GM23338 (cell line): ENCODE measurements around the gene RAI14. TPM values are rescaled to one million over a fixed set of nuclear protein-coding genes. Genes with fewer than 3 reads are reported as not detected.

Experiments
- ATAC-seq: fragments of 200-7000 bp; cut with Tn5 transposase; 3 replicates; pipeline ENCODE4 v1.9.1; 2020
- DNase-seq: peaks from one replicate; pipeline ENCODE4 v3.0.0-alpha.2; 2015; ENCODE audit warnings: low spot score
- H2AFZ ChIP-seq: fragments of 200-600 bp; sonication (generic); 2 replicates; pipeline ENCODE4 v1.8.0; 2016; ENCODE audit warnings: antibody characterized with exemption, mild to moderate bottlenecking, moderate library complexity
- H3F3A ChIP-seq: fragments of 200-600 bp; sonication (generic); replicated peaks from 2 replicates; pipeline ENCODE4 v1.8.0; 2017; ENCODE audit warnings: antibody characterized with exemption, mixed run types, low read depth
- H3K27ac ChIP-seq: fragments of 200-600 bp; sonication (generic); 2 replicates; pipeline ENCODE4 v1.6.1; 2016; ENCODE audit warnings: low read depth
- H3K27me3 ChIP-seq: fragments of 200-600 bp; sonication (generic); 2 replicates; pipeline ENCODE4 v1.8.0; 2016; ENCODE audit warnings: mild to moderate bottlenecking, mixed run types, moderate library complexity; ENCODE audit not compliant: insufficient read depth
- H3K36me3 ChIP-seq: fragments of 200-600 bp; sonication (generic); 2 replicates; pipeline ENCODE4 v1.8.0; 2016; ENCODE audit warnings: mild to moderate bottlenecking; ENCODE audit not compliant: insufficient read depth
- H3K4me1 ChIP-seq: fragments of 200-600 bp; sonication (generic); 2 replicates; pipeline ENCODE4 v1.8.0; 2016; ENCODE audit warnings: mild to moderate bottlenecking, moderate library complexity; ENCODE audit not compliant: insufficient read depth
- H3K4me2 ChIP-seq: fragments of 200-600 bp; sonication (generic); 2 replicates; pipeline ENCODE4 v1.7.1; 2017; ENCODE audit warnings: mixed run types
- H3K4me3 ChIP-seq: fragments of 200-600 bp; sonication (generic); 2 replicates; pipeline ENCODE4 v1.6.1; 2016; ENCODE audit warnings: mixed run types
- H3K79me2 ChIP-seq: fragments of 200-600 bp; sonication (generic); replicated peaks from 2 replicates; pipeline ENCODE4 v1.8.0; 2017; ENCODE audit warnings: mild to moderate bottlenecking; ENCODE audit not compliant: insufficient read depth
- H3K9me2 ChIP-seq: fragments of 200-600 bp; sonication (generic); 2 replicates; pipeline ENCODE4 v1.8.0; 2017; ENCODE audit not compliant: insufficient read depth
- H4K20me1 ChIP-seq: fragments of 200-600 bp; sonication (generic); replicated peaks from 2 replicates; pipeline ENCODE4 v1.8.0; 2017; ENCODE audit warnings: mild to moderate bottlenecking; ENCODE audit not compliant: insufficient read depth
- H3K27ac Mint-ChIP-seq: 2 replicates; pipeline ENCODE4 v1.8.0; 2020; ENCODE audit warnings: inconsistent platforms, mild to moderate bottlenecking, moderate library complexity, mixed read lengths
- H3K27me3 Mint-ChIP-seq: 3 replicates; pipeline ENCODE4 v1.8.0; 2022; ENCODE audit warnings: low read depth, mild to moderate bottlenecking, moderate library complexity, mixed read lengths, inconsistent platforms; ENCODE audit not compliant: insufficient read depth, poor library complexity
- H3K36me3 Mint-ChIP-seq: 3 replicates; pipeline ENCODE4 v1.8.0; 2021; ENCODE audit warnings: low read depth, mild to moderate bottlenecking, inconsistent platforms, moderate library complexity, mixed read lengths
- H3K4me1 Mint-ChIP-seq: 3 replicates; pipeline ENCODE4 v1.8.0; 2020; ENCODE audit warnings: mild to moderate bottlenecking, inconsistent platforms, mixed read lengths
- H3K4me3 Mint-ChIP-seq: 3 replicates; pipeline ENCODE4 v1.8.0; 2021; ENCODE audit warnings: moderate library complexity, mild to moderate bottlenecking, inconsistent platforms, mixed read lengths
- H3K9me3 Mint-ChIP-seq: 3 replicates; pipeline ENCODE4 v1.8.0; 2020; ENCODE audit warnings: moderate library complexity, mild to moderate bottlenecking, inconsistent platforms, mixed read lengths
- CREB1 ChIP-seq: fragments of 250-450 bp; sonication (Bioruptor Pico); IDR thresholded peaks from 2 replicates; pipeline ENCODE4 v1.5.0; 2020; ENCODE audit warnings: low read depth, mild to moderate bottlenecking, moderate library complexity
- CTCF ChIP-seq, 2 experiments: fragments of 200-600 bp in 1 of 2; sonication (generic) in 1 of 2; conservative IDR thresholded peaks; 2 replicates each; pipeline versions ENCODE4 v1.5.1 to v1.6.1; 2016 to 2017; ENCODE audit warnings: antibody characterized with exemption in 2 of 2, low read depth in 2 of 2, mild to moderate bottlenecking in 2 of 2, moderate library complexity in 1 of 2
- ETS1 ChIP-seq: IDR thresholded peaks from 2 replicates; pipeline ENCODE4 v1.6.1; 2016; ENCODE audit warnings: antibody characterized with exemption
- EZH2 ChIP-seq: fragments of 200-600 bp; sonication (generic); IDR thresholded peaks from one replicate; pipeline ENCODE4 v1.8.0; 2017; ENCODE audit warnings: antibody characterized with exemption, mild to moderate bottlenecking, low read depth; ENCODE audit not compliant: unreplicated experiment
- EZH2phosphoT487 ChIP-seq: fragments of 200-600 bp; sonication (generic); IDR thresholded peaks from one replicate; pipeline ENCODE4 v1.8.1; 2018; ENCODE audit warnings: antibody characterized with exemption; ENCODE audit not compliant: unreplicated experiment
- JUNB ChIP-seq: IDR thresholded peaks from one replicate; pipeline ENCODE4 v1.6.1; 2016; ENCODE audit warnings: antibody characterized with exemption; ENCODE audit not compliant: unreplicated experiment
- NANOG ChIP-seq: IDR thresholded peaks from 2 replicates; pipeline ENCODE4 v1.6.1; 2016; ENCODE audit warnings: antibody characterized with exemption, borderline replicate concordance
- POLR2AphosphoS5 ChIP-seq: IDR thresholded peaks from 2 replicates; pipeline ENCODE4 v1.6.1; 2016; ENCODE audit warnings: antibody characterized with exemption, low read depth
- REST ChIP-seq: IDR thresholded peaks from one replicate; pipeline ENCODE4 v1.6.1; 2018; ENCODE audit warnings: antibody characterized with exemption; ENCODE audit not compliant: unreplicated experiment
- STAT1 ChIP-seq: IDR thresholded peaks from one replicate; pipeline ENCODE4 v1.6.1; 2016; ENCODE audit warnings: antibody characterized with exemption; ENCODE audit not compliant: unreplicated experiment
- ZNF114 ChIP-seq: fragments of 250-450 bp; sonication (Bioruptor Pico); IDR thresholded peaks from 2 replicates; pipeline ENCODE4 v1.5.0; 2020; ENCODE audit warnings: mild to moderate bottlenecking, moderate library complexity
- ZNF331 ChIP-seq: fragments of 250-450 bp; sonication (Bioruptor Pico); IDR thresholded peaks from 2 replicates; pipeline ENCODE4 v1.5.0; 2020; ENCODE audit warnings: low read depth, mild to moderate bottlenecking, moderate library complexity
- ZNF462 ChIP-seq: fragments of 250-450 bp; sonication (Bioruptor Pico); IDR thresholded peaks from 2 replicates; pipeline ENCODE4 v1.5.0; 2020; ENCODE audit warnings: mild to moderate bottlenecking, moderate library complexity
- polyA plus RNA-seq: library from polyadenylated mRNA; unstranded; fragments of >200 nt; fragmentation: Nextera tagmentation; extraction: Ambion mirVana; gene quantifications from 2 replicates; pipeline ENCODE4 v1.2.1, GENCODE V29; 2016
- total RNA-seq: library from RNA; depleted of rRNA; stranded (reverse); fragments of >200 nt; shearing (Covaris generic); gene quantifications from 2 replicates; pipeline ENCODE4 v1.2.3, GENCODE V29; 2014

Gene RAI14
- total and polyA plus RNA-seq, 2 experiments from 2014 or later = 58.8 to 95.8 TPM

GRCh38 chr5:34876275-34876674 lies 220.1 kb downstream of the RAI14 start:
- no peak overlapping the region for H3K4me3 ChIP-seq
- H3K9me2 ChIP-seq = 0 out of 2 replicates have a peak, but pooled peaks cover 9% of the 10 kb centered on the region
- H2AFZ ChIP-seq = no peak overlapping the region
- H3K27me3 ChIP-seq = no peaks in the 10 kb centered on the region
- no peaks in the 10 kb centered on the region for H3K79me2 ChIP-seq
- H4K20me1 ChIP-seq = no peaks in the 10 kb centered on the region
- TF ChIP-seq CREB1 (CRISPR knock-in tag) (no peak), EZH2phosphoT487 (no peak), EZH2 (no peak), ZNF114 (CRISPR knock-in tag) (no peak), ETS1 (no peak), STAT1 (no peak), ZNF331 (CRISPR knock-in tag) (no peak), REST (no peak), NANOG (no peak), CTCF (conservative IDR thresholded peaks at IDR 0.05; ENCODE audit: low read depth in 2 of 2) (no peak), POLR2AphosphoS5 (no peak), ZNF462 (CRISPR knock-in tag) (no peak), JUNB (no peak)
- H3K36me3 ChIP-seq = no peaks in the 10 kb centered on the region
- Mint-ChIP-seq H3K36me3 (peaks cover 22% of the 10 kb centered on the region; the same call in 2 of the 3 replicates), H3K27me3 (peaks cover 5% of the 10 kb centered on the region), H3K27ac (no peak overlapping the region), H3K9me3 (peaks cover 30% of the 10 kb centered on the region), H3K4me3 (no peak overlapping the region), H3K4me1 (no peaks in the 10 kb centered on the region)
- no peaks in the 10 kb centered on the region for H3F3A ChIP-seq
- no peak overlapping the region for H3K4me2 ChIP-seq
- no peak for DNase-seq
- ATAC-seq = no peak
- no peaks in the 10 kb centered on the region for H3K4me1 ChIP-seq
- no peak overlapping the region for H3K27ac ChIP-seq
